B cell (primary cell): Measurements from ENCODE around the gene TUBA4A.

ENCODE experiments used
- EZH2 ChIP-seq: IDR thresholded peaks from 2 replicates; pipeline ENCODE4 v1.6.1; 2012; ENCODE audit warnings: borderline replicate concordance, low read depth, mild to moderate bottlenecking, moderate library complexity, low read length; ENCODE audit not compliant: insufficient read depth, poor library complexity, severe bottlenecking
- TF ChIP-seq, protein P1 (sequence below): fragments of 200-600 bp; IDR thresholded peaks from one replicate; pipeline ENCODE4 v1.8.0; 2022; ENCODE audit warnings: antibody characterized with exemption, mild to moderate bottlenecking

DNA sequence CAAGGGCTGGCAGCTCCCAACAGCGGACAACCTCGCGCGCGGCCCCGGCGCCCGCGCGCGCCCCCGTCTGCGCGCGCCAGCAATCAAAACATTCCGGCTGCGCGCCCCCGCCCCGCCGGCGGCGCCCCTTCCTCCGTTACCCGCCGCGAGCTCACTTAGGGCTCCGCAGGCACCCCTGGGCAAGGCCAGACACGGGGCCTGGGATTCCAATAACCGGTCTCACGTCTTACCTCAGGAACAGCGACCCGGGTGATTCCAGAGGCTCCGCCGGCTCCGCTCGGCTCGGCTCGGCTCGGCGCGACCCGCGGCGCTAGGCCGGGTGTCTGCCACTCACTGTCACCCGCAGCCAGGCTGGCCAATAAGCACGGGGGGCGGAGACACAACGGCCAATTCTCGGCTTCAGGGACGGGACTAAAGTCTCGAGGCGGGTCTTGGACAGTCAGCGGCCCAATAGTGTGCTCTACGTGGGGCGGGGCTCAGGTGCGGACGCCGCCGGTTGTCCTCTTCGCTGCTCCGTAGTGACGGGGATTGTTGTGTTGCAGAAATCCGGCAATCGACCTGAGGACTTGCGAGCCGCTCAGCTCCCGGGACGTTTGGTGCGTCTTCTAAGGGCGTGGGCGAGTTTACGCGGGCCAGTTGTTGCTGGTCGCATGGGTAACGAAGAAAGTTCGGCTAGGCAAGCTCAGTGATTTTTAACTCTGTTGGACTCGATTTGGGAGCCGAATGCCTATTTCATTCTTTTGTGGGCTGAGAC lies 24.2 kb downstream of the TUBA4A start, which contains the start of the genes ANKZF1 and ATG9A:
- TF ChIP-seq, protein P1, sequence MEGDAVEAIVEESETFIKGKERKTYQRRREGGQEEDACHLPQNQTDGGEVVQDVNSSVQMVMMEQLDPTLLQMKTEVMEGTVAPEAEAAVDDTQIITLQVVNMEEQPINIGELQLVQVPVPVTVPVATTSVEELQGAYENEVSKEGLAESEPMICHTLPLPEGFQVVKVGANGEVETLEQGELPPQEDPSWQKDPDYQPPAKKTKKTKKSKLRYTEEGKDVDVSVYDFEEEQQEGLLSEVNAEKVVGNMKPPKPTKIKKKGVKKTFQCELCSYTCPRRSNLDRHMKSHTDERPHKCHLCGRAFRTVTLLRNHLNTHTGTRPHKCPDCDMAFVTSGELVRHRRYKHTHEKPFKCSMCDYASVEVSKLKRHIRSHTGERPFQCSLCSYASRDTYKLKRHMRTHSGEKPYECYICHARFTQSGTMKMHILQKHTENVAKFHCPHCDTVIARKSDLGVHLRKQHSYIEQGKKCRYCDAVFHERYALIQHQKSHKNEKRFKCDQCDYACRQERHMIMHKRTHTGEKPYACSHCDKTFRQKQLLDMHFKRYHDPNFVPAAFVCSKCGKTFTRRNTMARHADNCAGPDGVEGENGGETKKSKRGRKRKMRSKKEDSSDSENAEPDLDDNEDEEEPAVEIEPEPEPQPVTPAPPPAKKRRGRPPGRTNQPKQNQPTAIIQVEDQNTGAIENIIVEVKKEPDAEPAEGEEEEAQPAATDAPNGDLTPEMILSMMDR: no peak
- no peak for TF ChIP-seq EZH2
